GM12892 (cell line): ENCODE measurements around the gene MOB4. TPM values are rescaled to one million over a fixed set of nuclear protein-coding genes. Genes with fewer than 3 reads are reported as not detected.
"Not testable (repeated sequence)": the region's sequence is repeated elsewhere in the genome, so short reads cannot be mapped to it uniquely, and the experiment has no call there.

ENCODE experiments used
- DNase-seq: peaks from one replicate; pipeline ENCODE4 v3.0.0; 2011; ENCODE audit not compliant: insufficient read length
- FAIRE-seq: peaks from 2 replicates; lab custom pipeline; 2011; peaks lifted over from hg19 to GRCh38; lab: Jason Lieb, UNC
- POLR2A ChIP-seq: IDR thresholded peaks from 2 replicates; pipeline ENCODE4 v1.6.1; 2011; ENCODE audit warnings: low read depth, low read length, control low read depth
- POLR2AphosphoS5 ChIP-seq: IDR thresholded peaks from 2 replicates; pipeline ENCODE4 v1.6.1; 2011; ENCODE audit warnings: low read depth, low read length, control low read depth
- TAF1 ChIP-seq: IDR thresholded peaks from 2 replicates; pipeline ENCODE4 v1.6.1; 2011; ENCODE audit warnings: low read depth, mild to moderate bottlenecking, control low read depth, low read length, borderline replicate concordance
- polyA plus RNA-seq: library from polyadenylated mRNA; unstranded; fragments of >200 nt; gene quantifications from one replicate; pipeline ENCODE4 v1.2.1, GENCODE V29; 2012; ENCODE audit warnings: missing spikeins, inconsistent platforms; ENCODE audit not compliant: missing spikeins

Gene MOB4
- polyA plus RNA-seq: 24.0 TPM

- TF ChIP-seq TAF1 (peak; percentile 90), POLR2AphosphoS5 (peak; percentile 92), POLR2A (peak; percentile 94)
- peak; percentile 93 for FAIRE-seq
- DNase-seq: peak; percentile 88
Observed at GRCh38 chr2:197515739-197516392, at the start of gene MOB4. Gene MOB4, plus strand, starts transcription at chr2:197516066. Its CDS starts 21 bp downstream, at chr2:197516087.

GRCh38 chr2:197472166-197472565 lies 43.7 kb upstream of the MOB4 start:
- no peak for DNase-seq
- TF ChIP-seq POLR2AphosphoS5: no peak
- no peak for FAIRE-seq

GRCh38 chr2:197477797-197478196 lies 38.1 kb upstream of the MOB4 start:
- FAIRE-seq: no peak
- no peak for DNase-seq
- TF ChIP-seq POLR2A: no peak
- TF ChIP-seq TAF1: no peak
- TF ChIP-seq POLR2AphosphoS5: no peak

- TF ChIP-seq POLR2AphosphoS5 (0 out of 2 replicates have a peak, but pooled peaks have one; percentile 17), TAF1 (no peak), POLR2A (no peak)
- no peak for DNase-seq
- FAIRE-seq: no peak
Observed at GRCh38 chr2:197480165-197481036, 35.5 kb upstream of the MOB4 start.

DNA sequence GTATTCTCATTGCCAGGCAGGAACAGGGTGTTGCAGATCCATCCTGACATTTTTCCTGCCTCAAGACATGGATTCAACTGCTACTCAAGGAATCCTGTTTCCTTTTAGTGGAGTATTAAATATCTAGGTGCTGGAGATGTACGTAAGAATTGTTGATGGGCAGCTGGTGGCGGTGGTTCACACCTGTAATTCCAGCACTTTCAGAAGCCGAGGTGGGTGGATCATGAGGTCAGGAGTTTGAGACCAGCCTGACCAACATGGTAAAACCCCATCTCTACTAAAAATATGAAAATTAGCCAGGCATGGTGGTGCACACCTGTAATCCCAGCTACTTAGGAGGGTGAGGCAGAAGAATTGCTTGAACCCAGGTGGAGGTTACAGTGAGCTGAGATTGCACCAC lies 31.6 kb upstream of the MOB4 start:
- DNase-seq: not testable (repeated sequence)

GRCh38 chr2:197486175-197486574 lies 29.7 kb upstream of the MOB4 start:
- DNase-seq: no peak
- TF ChIP-seq TAF1 (no peak), POLR2AphosphoS5 (no peak), POLR2A (no peak)
- no peak for FAIRE-seq

More for the DNA sequence above, 31.6 kb upstream of the MOB4 start:
- not testable (repeated sequence) for FAIRE-seq

DNA sequence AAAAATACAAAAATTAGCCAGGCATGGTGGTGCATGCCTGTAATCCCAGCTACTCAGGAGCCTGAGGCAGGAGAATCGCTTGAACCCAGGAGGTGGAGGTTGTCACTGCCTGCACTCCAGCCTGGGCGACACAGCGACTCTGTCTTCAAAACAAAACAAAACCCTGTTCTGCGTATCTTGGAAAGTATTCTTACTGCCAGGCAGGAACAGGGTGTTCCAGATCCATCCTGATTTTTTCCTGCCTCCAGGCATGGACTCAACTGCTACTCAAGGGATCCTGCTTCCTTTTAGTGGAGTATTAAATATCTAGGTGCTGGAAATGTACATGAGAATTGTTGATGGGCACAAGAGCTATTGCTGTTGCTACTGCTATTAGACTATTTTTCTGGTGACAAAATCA lies 28.5 kb upstream of the MOB4 start:
- FAIRE-seq (no peak), DNase-seq (no peak)
- no peak for TF ChIP-seq POLR2AphosphoS5
- no peak for TF ChIP-seq POLR2A
- TF ChIP-seq TAF1: no peak

- FAIRE-seq (peak; percentile 21), DNase-seq (no peak)
- TF ChIP-seq TAF1: no peak
- no peak for TF ChIP-seq POLR2AphosphoS5
- TF ChIP-seq POLR2A: no peak
Observed at GRCh38 chr2:197495433-197496134, 20.3 kb upstream of the MOB4 start.

GRCh38 chr2:197496695-197497094 lies 19.2 kb upstream of the MOB4 start:
- no peak for DNase-seq
- FAIRE-seq: no peak
- TF ChIP-seq POLR2A (no peak), TAF1 (no peak), POLR2AphosphoS5 (no peak)

GRCh38 chr2:197497326-197497725 lies 18.5 kb upstream of the MOB4 start:
- TF ChIP-seq POLR2A (no peak), TAF1 (no peak), POLR2AphosphoS5 (no peak)
- DNase-seq (no peak), FAIRE-seq (no peak)

GRCh38 chr2:197498235-197498936 lies 17.5 kb upstream of the MOB4 start:
- TF ChIP-seq TAF1 (no peak), POLR2A (no peak; the same call in 1 of the 2 replicates), POLR2AphosphoS5 (no peak)
- FAIRE-seq (no peak), DNase-seq (no peak)
